ENCODE results near the gene ANO7.

Gene ANO7

DNA sequence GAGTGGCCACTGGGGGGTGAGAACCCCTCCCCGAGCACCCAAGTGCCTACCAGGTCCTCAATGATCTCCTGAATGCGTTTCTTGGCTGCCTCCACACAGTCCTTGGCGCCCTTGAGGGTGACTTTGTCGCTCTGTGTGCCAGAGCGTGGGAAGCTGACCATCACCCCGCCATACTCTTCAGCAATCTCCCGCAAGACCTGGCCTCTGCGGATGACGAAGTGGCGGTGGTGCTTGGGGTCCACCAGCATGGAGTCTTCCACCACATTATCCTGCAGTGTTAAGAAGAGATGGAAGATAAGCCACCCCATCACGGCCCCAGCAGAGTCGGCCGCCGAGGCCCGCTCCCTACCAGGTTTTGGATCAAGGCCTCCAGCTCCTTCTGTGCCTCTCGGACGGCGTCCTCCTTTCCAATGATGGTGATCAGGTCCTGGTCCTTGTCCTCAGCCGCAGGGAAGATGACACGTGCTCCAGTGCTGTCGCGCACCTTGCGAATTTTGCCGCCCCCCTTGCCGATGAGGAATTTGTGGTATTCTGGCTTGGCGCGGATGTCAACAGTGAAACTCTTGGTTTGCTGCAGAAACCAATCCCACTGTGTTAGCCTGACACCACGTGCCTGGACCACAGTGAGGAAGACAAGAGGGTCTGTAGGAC is 51.2 kb downstream of the ANO7 start:
- Histone ChIP-seq H3K4me2 (ENCODE audit: low read length) (no peak overlapping the region), H4K20me1 (ENCODE audit: control insufficient read depth, insufficient read depth, low read depth, low read length) (no peaks in the 10 kb centered on the region), H3K27ac (ENCODE audit: low read depth, low read length) (no peak overlapping the region), H3K9me2 (replicated peaks; ENCODE audit: control insufficient read depth, low read length) (no peaks in the 10 kb centered on the region), H3K9me3 (ENCODE audit: control insufficient read depth, insufficient read depth, low read length) (no peaks in the 10 kb centered on the region), H3K27me3 (ENCODE audit: control insufficient read depth, low read length) (no peaks in the 10 kb centered on the region), H3K79me2 (ENCODE audit: control insufficient read depth, low read length) (no peaks in the 10 kb centered on the region), H3K4me3 (ENCODE audit: low read length) (no peak overlapping the region), H3K36me3 (ENCODE audit: control insufficient read depth, low read length) (peaks cover 95% of the 10 kb centered on the region), H3F3A (ENCODE audit: control insufficient read depth, insufficient read depth) (no peaks in the 10 kb centered on the region), H3K4me1 (ENCODE audit: control insufficient read depth, low read length) (no peaks in the 10 kb centered on the region)
- TF ChIP-seq, protein P1, sequence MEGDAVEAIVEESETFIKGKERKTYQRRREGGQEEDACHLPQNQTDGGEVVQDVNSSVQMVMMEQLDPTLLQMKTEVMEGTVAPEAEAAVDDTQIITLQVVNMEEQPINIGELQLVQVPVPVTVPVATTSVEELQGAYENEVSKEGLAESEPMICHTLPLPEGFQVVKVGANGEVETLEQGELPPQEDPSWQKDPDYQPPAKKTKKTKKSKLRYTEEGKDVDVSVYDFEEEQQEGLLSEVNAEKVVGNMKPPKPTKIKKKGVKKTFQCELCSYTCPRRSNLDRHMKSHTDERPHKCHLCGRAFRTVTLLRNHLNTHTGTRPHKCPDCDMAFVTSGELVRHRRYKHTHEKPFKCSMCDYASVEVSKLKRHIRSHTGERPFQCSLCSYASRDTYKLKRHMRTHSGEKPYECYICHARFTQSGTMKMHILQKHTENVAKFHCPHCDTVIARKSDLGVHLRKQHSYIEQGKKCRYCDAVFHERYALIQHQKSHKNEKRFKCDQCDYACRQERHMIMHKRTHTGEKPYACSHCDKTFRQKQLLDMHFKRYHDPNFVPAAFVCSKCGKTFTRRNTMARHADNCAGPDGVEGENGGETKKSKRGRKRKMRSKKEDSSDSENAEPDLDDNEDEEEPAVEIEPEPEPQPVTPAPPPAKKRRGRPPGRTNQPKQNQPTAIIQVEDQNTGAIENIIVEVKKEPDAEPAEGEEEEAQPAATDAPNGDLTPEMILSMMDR (IDR thresholded peaks at IDR 0.05; ENCODE audit: low read depth, low read length, poor library complexity, severe bottlenecking) = no peak
- no peak for TF ChIP-seq EZH2phosphoT487 (IDR thresholded peaks at IDR 0.05; ENCODE audit: borderline replicate concordance, low read length)

DNA sequence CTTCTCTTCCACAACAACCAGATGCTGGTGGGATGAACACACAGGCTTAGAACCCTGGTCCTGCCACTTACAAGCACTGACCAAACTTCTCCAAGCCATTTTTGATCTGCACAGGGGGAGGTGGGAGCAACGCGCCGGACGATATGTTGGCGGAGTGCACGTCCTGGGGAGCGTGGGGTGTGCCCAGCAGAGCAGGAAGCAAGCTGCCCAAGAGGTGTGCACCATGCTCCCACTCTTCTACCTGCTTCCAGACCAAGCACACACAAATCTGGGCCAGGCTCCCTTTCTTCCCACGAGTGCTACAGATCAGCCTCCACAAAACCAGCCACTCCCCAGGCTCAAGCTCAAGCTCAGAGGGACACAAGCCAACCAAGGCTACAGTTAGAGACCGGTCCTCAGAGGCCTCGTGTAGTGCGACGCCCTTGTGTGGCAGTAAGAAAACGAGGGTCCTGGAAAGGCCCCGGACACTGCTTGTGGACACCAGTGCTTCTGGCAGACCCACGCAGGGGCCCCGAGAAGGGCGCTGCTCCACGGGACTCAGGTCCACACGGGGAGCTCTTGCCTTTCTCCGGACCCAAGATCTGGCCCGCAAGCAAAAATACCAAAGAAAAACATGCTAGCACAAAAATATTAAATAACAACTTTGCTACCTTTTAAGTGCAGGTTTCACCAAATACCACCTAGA is 52.0 kb downstream of the ANO7 start:
- Histone ChIP-seq H3K4me3 (ENCODE audit: low read length) (no peak overlapping the region), H3K4me1 (ENCODE audit: control insufficient read depth, low read length) (no peaks in the 10 kb centered on the region), H3K9me2 (replicated peaks; ENCODE audit: control insufficient read depth, low read length) (no peaks in the 10 kb centered on the region), H3K27ac (ENCODE audit: low read depth, low read length) (no peak overlapping the region), H3K27me3 (ENCODE audit: control insufficient read depth, low read length) (no peaks in the 10 kb centered on the region), H3K79me2 (ENCODE audit: control insufficient read depth, low read length) (no peaks in the 10 kb centered on the region), H4K20me1 (ENCODE audit: control insufficient read depth, insufficient read depth, low read depth, low read length) (no peaks in the 10 kb centered on the region), H3K9me3 (ENCODE audit: control insufficient read depth, insufficient read depth, low read length) (no peaks in the 10 kb centered on the region), H3K4me2 (ENCODE audit: low read length) (no peak overlapping the region), H3K36me3 (ENCODE audit: control insufficient read depth, low read length) (peaks cover 92% of the 10 kb centered on the region), H3F3A (ENCODE audit: control insufficient read depth, insufficient read depth) (no peaks in the 10 kb centered on the region)
- TF ChIP-seq, protein P1 (IDR thresholded peaks at IDR 0.05; ENCODE audit: low read depth, low read length, poor library complexity, severe bottlenecking) = no peak
- no peak for TF ChIP-seq EZH2phosphoT487 (IDR thresholded peaks at IDR 0.05; ENCODE audit: borderline replicate concordance, low read length)

DNA sequence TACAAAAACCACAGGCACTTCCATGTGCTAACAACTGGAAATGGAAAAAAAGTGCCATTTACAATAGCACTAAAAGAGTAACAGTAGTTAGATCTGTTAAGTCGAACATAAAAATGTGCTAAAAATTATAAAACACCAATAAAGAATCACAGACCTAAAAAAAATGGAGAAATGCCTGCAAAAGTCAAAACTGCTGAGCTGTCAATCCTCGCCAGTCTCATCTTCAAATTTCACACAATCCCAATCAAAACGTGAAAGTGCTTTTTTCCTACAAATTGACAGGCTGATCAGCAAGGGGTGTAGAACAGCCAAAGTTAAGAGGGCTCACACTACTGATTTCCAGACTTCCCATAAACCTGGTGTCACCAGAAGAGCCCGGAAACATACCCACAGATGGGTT is 53.2 kb downstream of the ANO7 start:
- Histone ChIP-seq H3K4me3 (ENCODE audit: low read length) (no peak overlapping the region), H3K9me3 (ENCODE audit: control insufficient read depth, insufficient read depth, low read length) (no peaks in the 10 kb centered on the region), H4K20me1 (ENCODE audit: control insufficient read depth, insufficient read depth, low read depth, low read length) (no peaks in the 10 kb centered on the region), H3F3A (ENCODE audit: control insufficient read depth, insufficient read depth) (no peaks in the 10 kb centered on the region), H3K9me2 (replicated peaks; ENCODE audit: control insufficient read depth, low read length) (no peaks in the 10 kb centered on the region), H3K4me1 (ENCODE audit: control insufficient read depth, low read length) (no peaks in the 10 kb centered on the region), H3K27me3 (ENCODE audit: control insufficient read depth, low read length) (no peaks in the 10 kb centered on the region), H3K36me3 (ENCODE audit: control insufficient read depth, low read length) (peaks cover 93% of the 10 kb centered on the region), H3K79me2 (ENCODE audit: control insufficient read depth, low read length) (no peaks in the 10 kb centered on the region), H3K4me2 (ENCODE audit: low read length) (no peak overlapping the region), H3K27ac (ENCODE audit: low read depth, low read length) (no peak overlapping the region)
- TF ChIP-seq, protein P1 (IDR thresholded peaks at IDR 0.05; ENCODE audit: low read depth, low read length, poor library complexity, severe bottlenecking) = no peak
- no peak for TF ChIP-seq EZH2phosphoT487 (IDR thresholded peaks at IDR 0.05; ENCODE audit: borderline replicate concordance, low read length)

Data from DOHH2 (cell line).